Liver (tissue), 2 donors: ENCODE results near the gene ZBTB25.

ENCODE experiments used
- TF ChIP-seq, protein P1 (sequence below): fragments of 150-350 bp; IDR thresholded peaks from 2 replicates; pipeline ENCODE4 v1.5.1; 2017; ENCODE audit warnings: improper control_type of control experiment, low read depth, low read length; ENCODE audit not compliant: missing input control
- TF ChIP-seq, protein P2 (sequence below): IDR thresholded peaks from 2 replicates; pipeline ENCODE4 v1.6.1; 2016; ENCODE audit warnings: antibody characterized with exemption
- donor health status: healthy.

DNA sequence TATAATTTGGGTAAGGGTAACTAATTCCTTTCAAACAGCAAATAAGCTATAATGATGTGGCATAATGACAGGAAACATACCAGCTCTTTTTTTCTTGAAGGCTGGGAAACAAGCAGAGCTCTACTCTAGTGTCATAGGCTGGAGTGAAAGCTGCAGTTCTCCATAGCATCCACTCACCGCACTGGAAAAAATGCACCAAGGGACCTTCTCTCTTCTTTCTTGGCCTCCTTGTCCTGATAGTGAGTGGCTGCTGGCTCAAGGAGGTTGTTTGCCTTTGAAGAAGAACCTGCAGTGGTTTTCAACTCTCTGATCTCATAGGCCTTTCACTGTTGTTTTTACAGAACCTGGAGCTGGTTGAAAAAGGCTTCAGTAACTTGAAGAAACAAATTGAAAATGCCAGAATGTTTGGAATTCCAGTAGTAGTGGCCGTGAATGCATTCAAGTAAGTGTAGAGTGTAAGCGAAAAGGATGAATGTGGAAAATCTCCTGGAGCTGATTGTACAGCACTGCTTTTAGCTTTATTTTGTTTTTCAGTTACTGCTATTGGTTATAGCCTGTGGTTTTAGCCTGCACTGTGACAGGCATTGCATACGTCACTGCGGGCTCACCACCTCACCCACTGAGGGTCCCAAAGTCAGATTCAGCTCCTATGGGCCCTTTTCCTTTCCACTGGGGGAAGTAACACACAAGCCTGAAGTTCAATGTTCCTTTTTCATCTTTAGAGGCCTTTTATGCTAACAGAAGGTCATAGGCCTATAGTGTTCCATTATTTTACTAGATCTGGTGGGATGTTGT is 55.6 kb downstream of the ZBTB25 start:
- TF ChIP-seq, protein P1, sequence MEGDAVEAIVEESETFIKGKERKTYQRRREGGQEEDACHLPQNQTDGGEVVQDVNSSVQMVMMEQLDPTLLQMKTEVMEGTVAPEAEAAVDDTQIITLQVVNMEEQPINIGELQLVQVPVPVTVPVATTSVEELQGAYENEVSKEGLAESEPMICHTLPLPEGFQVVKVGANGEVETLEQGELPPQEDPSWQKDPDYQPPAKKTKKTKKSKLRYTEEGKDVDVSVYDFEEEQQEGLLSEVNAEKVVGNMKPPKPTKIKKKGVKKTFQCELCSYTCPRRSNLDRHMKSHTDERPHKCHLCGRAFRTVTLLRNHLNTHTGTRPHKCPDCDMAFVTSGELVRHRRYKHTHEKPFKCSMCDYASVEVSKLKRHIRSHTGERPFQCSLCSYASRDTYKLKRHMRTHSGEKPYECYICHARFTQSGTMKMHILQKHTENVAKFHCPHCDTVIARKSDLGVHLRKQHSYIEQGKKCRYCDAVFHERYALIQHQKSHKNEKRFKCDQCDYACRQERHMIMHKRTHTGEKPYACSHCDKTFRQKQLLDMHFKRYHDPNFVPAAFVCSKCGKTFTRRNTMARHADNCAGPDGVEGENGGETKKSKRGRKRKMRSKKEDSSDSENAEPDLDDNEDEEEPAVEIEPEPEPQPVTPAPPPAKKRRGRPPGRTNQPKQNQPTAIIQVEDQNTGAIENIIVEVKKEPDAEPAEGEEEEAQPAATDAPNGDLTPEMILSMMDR: no peak
- TF ChIP-seq, protein P2, sequence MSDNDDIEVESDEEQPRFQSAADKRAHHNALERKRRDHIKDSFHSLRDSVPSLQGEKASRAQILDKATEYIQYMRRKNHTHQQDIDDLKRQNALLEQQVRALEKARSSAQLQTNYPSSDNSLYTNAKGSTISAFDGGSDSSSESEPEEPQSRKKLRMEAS: no peak
